NT2/D1 (cell line): ENCODE results near the gene RNF212B.

Experiments
- SUZ12 ChIP-seq: IDR thresholded peaks from 2 replicates; pipeline ENCODE4 v1.6.1; 2011; ENCODE audit not compliant: insufficient read length, insufficient read depth; ENCODE audit errors: extremely low read depth
- YY1 ChIP-seq: IDR thresholded peaks from 2 replicates; pipeline ENCODE4 v1.6.1; 2011; ENCODE audit not compliant: insufficient read length, insufficient read depth

DNA sequence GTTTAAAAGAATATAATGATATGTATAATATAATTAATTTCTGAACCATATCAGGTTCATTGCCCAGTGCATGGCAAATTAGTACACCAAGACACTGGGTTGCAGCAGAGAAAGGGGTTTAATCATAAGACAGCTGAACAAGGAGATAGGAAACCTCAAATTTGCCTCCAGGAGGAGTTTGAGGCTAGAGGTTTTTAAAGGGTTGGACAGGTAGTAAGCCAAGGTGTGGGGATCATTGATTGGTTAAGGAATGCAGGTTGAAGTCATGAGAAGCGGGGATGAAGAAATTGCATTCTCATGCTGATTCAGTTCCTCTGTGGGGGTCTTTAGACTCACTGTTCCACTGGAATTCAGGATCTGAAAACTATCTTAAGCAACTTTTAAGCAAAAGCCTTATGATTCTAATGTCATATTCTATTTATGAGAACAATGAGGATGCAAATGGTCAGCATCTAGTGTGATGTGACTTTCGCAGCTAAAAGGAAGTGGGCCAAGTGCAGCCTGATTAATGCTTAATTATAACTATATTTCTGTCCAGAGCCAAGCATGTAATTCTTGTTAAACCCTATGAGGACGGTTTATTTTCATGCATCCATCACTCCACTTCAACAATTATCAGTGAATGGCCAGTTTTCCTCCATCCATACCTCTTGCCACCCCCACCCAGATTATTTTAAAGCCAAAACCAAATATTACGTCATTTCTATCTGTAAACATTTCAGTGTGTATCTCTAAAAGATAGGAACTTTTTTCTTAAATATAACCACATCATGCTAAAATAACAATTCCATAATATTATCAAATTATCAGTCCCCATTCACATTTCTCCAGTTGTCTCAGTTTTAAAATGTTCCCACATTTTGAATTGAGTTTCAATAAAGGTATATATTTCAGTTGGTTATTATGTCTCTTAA lies 14.9 kb downstream of the RNF212B start:
- TF ChIP-seq SUZ12, result no peak
- TF ChIP-seq YY1, result no peak
